Activated CD4-positive, alpha-beta T cell treated with anti-CD3 and anti-CD28 coated beads, Interleukin-2, amount 50 U/mL, for 48 hours (primary cell): ENCODE results near the gene NDRG3.
"Not testable (repeated sequence)": the region's sequence is repeated elsewhere in the genome, so short reads cannot be mapped to it uniquely, and the experiment has no call there.

Experiments
- DNase-seq, 2 experiments: peaks; one replicate each; pipeline ENCODE4 v3.0.0-alpha.2; 2020

The NDRG3 gene

GRCh38 chr20:36758276-36758675 is 12.4 kb upstream of the NDRG3 start:
- no peak for DNase-seq

- DNase-seq = no peak
Measured at GRCh38 chr20:36756496-36756895, 10.6 kb upstream of the NDRG3 start.

GRCh38 chr20:36754656-36755222 is 8.8 kb upstream of the NDRG3 start:
- peak; percentile 16 to 41 for DNase-seq

GRCh38 chr20:36752582-36752981 is 6.7 kb upstream of the NDRG3 start:
- no peak for DNase-seq

- DNase-seq = peak; percentile 42
Measured at GRCh38 chr20:36745234-36745926, 510 bp downstream of the NDRG3 start.

- DNase-seq = no peak
Measured at GRCh38 chr20:36744764-36745191, 1.1 kb downstream of the NDRG3 start.

GRCh38 chr20:36744243-36744642 is 1.6 kb downstream of the NDRG3 start:
- DNase-seq = no peak

GRCh38 chr20:36742558-36742957 is 3.3 kb downstream of the NDRG3 start:
- no peak for DNase-seq

GRCh38 chr20:36741072-36741471 is 4.8 kb downstream of the NDRG3 start:
- DNase-seq = no peak

GRCh38 chr20:36737183-36737499 is 8.7 kb downstream of the NDRG3 start:
- DNase-seq = no peak

GRCh38 chr20:36736451-36737182 is 9.3 kb downstream of the NDRG3 start:
- no peak for DNase-seq

- no peak for DNase-seq
Measured at GRCh38 chr20:36732456-36732855, 13.4 kb downstream of the NDRG3 start.

GRCh38 chr20:36728986-36729385 is 16.9 kb downstream of the NDRG3 start:
- DNase-seq = no peak

- DNase-seq = no peak
Measured at GRCh38 chr20:36726168-36726567, 19.7 kb downstream of the NDRG3 start.

GRCh38 chr20:36720510-36720909 is 25.4 kb downstream of the NDRG3 start:
- DNase-seq = peak; percentile 28 to 53

GRCh38 chr20:36717657-36718056 is 28.2 kb downstream of the NDRG3 start:
- DNase-seq = no peak

GRCh38 chr20:36717021-36717420 is 28.9 kb downstream of the NDRG3 start:
- DNase-seq = no peak

- no peak for DNase-seq
Measured at GRCh38 chr20:36712775-36713174, 33.1 kb downstream of the NDRG3 start.

- no peak for DNase-seq
Measured at GRCh38 chr20:36709126-36709525, 36.8 kb downstream of the NDRG3 start.

GRCh38 chr20:36703530-36703929 is 42.4 kb downstream of the NDRG3 start:
- DNase-seq = no peak

GRCh38 chr20:36700438-36700837 is 45.5 kb downstream of the NDRG3 start:
- DNase-seq = no peak

GRCh38 chr20:36695467-36695866 is 50.4 kb downstream of the NDRG3 start:
- not testable (repeated sequence) for DNase-seq

GRCh38 chr20:36688630-36689029 is 57.3 kb downstream of the NDRG3 start:
- DNase-seq = no peak

GRCh38 chr20:36687850-36688249 is 58.0 kb downstream of the NDRG3 start:
- DNase-seq = no peak
